Activated CD4-positive, alpha-beta T cell treated with anti-CD3 and anti-CD28 coated beads, Interleukin-2, amount 50 U/mL, for 24 hours (primary cell): Measurements from ENCODE around the gene CMTM5.
"Not testable (repeated sequence)": the region's sequence is repeated elsewhere in the genome, so short reads cannot be mapped to it uniquely, and the experiment has no call there.

Experiments used
- DNase-seq, 2 donors: peaks; one replicate each; pipeline ENCODE4 v3.0.0-alpha.2; 2020; ENCODE audit warnings: low read depth in 1 of 2, low spot score in 1 of 2

Gene CMTM5

DNA sequence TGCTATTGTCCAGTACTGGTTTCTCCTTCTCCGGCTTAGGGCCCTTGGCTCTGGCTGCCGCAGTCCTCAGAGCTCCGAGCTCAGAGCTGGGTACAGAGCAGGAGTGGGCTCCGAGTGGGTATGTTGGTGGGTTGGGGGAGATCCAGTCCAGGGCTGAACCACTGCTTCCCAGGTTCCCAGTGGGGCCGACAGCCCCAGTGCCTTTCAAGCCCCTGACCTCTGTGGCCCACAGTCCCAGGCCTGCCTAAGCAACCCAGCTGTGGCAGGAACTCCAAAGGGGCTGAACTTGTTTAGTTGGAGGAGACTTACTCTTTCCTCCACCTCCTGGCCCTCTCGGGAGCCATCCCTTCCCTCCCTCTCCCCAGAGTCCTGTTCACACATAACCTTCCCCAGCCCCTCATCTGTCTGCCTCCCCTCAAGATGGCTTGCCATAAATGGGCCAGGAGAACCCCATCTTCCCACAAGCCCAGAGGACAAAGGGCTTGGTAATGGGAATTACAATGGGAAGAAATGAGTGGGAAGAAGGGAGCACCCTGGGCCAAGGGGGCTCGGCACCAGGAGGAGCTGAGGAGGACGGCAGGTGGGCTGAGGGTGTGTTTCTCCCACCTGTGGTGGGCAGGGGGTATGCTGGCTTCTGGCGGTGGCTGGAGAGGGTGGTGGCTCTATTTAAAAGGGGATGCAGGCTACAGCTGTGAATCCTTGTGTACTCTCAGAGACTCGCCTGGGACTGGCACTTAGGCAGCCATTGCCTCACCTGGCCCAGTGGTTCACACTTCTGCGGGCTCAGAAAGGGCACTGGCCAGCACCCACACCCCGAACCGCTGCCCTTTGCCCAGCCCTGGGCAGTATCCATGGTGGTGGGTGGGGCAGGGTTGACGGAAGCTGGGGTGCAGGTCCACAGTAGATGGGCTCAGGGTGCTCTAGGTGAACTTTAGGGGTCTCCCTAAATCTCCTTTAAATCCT, 35.0 kb downstream of the CMTM5 start:
- no peak for DNase-seq

DNA sequence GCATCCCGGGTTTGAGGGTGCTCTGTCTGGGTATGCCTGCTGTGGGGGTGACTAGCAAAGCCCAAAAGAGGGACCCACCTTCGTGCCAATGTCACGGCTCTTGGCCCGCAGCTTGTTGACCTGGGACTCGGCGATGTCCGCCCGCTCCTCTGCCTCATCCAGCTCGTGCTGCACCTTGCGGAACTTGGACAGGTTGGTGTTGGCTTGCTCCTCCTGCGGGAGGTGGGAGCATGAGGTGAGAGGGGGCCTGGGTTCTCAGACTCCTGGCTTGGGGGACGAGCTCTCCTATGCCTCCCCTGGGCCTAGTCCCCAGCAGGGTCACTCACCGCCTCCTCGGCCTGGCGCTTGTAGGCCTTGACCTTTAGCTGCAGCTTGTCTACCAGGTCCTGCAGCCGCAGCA, 36.8 kb downstream of the CMTM5 start:
- DNase-seq: no peak

DNA sequence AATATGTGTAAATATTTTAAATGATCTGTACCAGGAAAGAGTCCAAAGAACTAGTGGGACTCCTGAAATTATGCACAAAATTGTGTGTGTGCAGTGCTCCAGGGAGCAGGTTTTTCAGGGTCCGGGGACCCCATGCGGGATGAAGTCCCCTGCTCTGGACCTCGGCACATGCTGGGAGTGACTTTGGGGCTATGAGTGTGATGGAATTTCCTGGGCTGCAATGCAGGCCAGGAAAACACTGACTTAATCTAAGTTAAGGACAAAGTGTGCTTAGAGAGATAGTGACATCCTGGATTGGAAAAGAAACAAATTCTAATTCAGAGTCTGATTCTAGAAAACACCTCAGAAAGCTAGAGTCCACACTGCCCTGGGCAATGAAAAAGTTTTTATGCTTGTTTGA, 37.4 kb downstream of the CMTM5 start:
- DNase-seq: no peak

DNA sequence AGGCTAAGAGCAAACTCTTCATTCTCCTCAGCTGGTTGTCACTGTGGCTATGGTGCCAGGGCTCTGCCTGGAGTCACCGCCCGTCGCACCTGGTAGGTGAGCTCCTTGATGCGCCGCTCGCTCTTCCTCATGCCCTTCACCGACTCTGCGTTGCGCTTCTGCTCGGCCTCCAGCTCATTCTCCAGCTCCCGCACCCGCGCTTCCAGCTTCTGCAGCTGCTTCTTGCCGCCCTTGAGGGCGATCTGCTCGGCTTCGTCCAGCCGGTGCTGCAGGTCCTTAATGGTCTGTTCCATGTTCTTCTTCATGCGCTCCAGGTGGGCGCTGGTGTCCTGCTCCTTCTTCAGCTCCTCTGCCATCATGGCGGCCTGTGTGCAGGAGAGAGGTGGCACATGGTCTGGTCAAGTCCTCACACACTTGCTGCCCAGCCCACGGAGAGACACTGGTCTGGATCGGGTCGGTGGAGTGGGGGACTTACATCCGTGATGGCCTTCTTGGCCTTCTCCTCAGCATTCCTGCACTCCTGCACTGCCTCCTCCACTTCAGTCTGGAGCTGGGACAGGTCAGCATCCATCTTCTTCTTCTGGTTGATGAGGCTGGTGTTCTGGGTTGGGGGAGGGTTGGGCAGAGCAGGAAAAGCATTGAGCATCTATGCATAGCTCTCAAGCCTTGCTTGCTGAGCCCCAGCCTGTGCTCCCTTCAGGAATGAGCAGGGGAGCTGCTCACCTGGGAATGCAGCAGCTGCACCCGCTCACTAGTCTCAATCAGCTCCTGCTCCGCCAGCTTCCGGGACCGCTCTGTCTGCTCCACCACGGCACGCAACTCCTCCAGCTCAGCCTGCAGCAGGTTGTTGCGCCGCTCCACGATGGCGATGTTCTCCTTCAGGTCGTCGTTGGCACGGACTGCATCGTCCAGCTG, 38.3 kb downstream of the CMTM5 start:
- DNase-seq: no peak

DNA sequence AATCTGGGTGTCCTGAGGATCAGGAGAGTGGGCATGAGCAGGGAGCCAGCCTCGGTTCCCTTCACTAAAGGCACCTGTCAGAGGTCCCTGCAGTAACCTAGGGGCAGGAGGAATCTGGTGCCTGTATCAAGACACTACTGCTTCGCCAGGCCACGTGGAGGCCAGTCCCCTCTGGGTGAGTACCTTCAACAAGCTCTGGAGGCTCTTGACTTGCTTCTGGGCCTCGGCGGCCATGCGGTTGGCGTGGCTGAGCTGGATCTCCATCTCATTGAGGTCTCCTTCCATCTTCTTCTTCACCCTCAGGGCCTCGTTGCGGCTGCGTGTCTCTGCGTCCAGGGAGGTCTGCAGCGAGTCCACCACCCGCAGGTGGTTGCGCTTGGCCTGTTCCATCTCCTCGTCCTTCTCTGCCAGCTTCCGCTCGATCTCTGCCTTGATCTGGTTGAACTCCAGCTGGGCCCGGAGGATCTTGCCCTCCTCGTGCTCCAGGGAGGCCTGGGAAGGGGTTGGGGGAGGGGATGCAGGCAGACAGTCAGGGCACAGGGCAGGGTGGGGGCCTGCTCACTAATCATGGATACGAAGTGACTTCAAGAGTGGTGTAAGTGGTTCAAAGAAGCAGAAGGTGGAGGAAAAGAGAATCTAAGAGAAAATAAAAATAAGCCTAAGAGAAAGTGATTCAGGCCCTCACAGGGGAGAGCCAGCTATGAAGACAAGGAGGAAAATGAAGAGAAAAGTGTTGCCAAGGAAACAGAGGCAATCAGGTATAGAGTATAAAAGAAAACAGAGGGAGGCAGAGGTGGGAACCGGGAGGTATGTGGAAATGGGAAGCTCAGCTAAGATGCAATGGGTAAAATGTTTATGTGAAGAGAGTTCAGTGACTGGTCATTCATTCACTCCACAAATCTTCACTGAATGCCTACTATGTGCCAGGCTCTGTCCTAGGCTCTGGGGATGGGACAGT, 39.3 kb downstream of the CMTM5 start:
- DNase-seq: no peak

DNA sequence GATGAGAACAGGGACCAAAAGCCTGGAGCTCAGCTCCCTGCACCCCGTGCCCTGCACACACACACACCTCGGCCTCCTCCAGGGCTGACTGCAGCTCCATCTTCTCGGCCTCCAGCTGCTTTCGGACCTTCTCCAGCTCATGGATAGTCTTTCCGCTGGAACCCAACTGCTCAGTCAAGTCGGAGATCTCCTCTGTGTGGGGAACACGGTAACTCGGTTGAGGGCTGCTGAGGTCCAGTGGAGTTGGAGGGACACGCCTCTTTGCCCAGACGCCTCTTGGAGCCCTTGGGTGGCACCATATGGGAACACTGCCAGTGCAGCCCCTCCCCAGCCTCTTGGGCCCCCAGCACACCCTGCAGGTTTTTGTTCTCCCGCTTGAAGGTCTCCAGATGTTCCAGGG, 40.0 kb downstream of the CMTM5 start:
- no peak for DNase-seq

DNA sequence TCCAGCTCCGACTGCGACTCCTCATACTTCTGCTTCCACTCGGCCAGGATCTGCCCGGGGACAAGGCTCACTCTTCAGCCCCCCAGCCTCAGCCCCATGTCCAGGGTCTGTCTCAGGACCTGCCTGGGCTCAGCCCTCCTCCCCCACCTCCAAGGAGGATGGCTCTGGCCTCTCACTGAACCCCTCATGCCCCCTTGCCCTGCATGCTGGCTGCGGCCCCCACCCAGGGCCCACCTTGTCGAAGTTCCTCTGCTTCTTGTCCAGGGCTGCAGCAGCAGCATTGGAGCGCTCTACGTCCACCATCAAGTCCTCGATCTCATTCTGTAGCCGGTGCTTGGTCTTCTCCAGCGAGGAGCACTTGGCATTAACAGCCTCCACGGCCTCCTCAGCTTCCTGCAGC, 40.4 kb downstream of the CMTM5 start:
- DNase-seq: not testable (repeated sequence)

DNA sequence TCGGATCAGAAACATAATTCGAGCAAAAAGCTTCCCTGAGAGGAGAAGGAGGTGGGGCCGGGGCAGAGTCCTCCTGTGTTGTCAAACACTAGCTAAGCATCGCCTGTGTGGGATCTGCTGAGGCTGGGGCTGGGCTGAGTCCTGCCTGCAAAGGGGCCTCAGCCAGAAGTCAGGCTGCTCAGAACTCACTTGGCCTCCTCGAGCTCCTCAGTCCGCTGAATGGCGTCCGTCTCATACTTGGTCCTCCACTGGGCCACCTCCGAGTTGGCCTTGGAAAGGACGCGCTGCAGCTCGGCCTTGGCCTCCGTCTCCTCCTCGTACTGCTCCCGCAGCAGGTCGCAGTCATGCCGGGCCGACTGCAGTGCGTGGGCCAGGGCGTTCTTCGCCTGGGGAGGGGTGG, 41.2 kb downstream of the CMTM5 start:
- DNase-seq: no peak

DNA sequence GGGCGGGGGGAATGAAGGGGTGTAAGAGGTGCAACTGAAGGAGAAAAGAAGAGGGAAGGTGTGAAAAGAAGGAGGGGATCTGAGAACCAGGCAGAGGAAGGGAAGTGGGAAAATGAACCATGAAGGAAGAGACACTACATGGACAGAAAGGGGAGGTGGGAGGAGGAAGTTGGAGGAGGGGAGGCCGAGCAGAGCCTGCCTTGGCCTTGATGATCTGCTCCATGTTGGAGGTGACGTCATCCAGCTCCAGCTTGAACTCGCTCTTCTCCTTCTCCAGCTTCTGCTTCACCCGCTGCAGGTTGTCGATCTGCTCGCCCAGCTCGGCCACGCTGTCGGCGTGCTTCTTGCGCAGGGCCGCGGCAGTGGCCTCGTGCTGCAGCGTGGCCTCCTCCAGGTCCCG, 42.8 kb downstream of the CMTM5 start:
- DNase-seq: not testable (repeated sequence)

DNA sequence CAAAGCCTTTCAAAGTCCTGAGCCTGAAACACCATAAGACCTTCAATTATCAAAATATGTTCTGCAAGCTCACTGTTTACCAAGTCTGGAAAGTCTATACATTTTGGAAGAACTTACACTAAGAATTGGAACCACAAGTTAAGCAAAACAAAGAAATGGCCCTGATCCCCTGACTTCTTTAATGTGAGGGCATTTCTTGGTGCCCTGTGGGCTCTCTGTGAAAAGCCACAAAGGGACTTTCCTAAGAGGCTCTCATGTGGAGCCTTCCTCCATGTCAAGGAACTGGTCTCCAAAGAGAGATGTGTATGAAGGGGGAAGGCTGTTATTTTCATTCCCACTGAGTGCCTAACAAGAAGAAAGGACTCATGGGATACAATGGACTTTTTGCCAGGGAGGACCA, 44.7 kb downstream of the CMTM5 start:
- DNase-seq: no peak

DNA sequence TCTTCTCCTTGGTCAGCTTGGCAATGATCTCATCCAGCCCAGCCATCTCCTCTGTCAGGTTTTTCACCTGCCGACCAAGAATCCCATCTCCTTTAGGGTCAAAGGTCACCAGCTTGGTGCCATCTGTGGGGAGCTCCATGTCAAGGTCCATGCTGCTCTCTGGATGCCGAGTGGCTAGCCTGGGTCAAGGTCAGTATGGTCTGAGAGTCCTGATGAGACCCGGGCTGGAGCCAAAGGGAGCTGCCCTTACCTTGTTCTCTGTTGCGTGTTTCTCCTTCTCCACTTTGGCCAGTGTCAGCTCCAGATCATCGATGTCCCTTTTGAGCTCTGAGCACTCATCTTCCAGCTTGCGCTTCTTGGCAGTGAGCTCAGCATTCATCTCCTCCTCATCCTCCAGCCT, 46.8 kb downstream of the CMTM5 start:
- no peak for DNase-seq

DNA sequence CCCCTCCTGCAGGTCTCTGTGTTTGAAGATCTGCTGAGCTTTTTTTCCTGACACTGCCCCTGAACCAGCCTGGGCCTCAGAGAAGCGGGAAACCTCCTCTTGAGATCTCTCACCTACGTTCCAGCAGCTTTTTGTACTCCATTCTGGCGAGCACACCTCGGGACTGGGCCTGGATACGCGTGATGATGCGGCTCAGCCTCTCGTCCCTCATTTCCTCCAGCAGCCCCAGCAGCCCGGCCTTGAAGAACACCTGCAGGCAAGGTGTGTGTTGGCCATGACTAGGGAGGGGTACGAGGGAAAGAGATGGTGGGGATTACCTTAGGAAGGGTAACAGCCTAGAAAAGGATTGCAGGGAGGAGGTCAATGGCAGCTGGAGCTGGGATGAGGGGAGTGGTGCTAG, 48.3 kb downstream of the CMTM5 start:
- DNase-seq: no peak

DNA sequence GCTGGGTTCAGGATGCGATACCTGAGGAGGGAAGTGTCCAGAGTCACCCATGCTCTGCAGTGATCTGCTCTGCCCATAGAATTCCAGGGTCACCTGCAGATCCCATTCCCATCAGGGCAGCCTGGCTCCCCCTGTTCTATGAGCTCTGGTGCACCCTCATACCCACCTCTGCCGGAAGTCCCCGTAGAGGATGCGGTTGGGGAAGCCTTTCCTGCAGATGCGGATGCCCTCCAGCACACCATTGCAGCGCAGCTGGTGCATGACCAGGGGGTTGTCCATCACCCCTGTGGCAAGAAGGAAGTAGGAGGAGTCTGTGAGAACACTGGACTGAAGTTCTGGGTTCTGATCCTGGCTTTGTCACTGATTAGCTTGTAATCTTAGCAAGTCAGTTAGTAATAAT, 49.0 kb downstream of the CMTM5 start:
- not testable (repeated sequence) for DNase-seq

DNA sequence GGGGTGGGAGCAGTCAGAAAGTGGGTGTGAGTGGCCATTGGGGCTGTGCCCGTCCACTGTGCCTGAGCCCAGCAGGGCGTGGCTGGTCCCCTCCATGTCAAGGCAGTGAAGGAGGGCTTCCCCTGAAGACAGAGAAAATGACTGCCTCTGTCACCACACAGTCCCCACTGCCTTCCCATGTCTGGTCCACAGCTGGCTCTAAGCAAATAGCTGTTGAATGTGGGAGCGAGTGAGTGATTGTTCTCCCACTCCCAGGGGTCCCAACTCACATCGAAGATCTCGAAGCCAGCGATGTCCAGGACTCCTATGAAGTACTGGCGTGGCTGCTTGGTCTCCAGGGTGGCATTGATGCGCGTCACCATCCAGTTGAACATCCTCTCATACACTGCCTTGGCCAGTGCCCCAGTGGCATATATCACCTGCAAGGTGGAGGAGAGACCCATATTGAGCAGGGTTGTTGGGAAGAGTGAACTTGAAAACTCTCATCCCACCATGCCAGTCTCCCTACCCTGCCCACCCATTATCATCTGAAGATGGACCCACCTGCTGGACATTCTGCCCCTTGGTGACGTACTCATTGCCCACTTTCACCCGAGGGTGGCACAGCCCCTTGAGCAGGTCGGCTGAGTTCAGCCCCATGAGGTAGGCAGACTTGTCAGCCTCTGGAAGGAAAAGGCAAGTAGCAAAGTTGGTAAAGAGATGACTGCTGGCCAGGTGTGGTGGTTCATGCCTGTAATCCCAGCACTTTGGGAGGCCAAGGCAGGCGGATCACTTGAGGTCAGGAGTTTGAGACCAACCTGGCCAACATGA, 52.0 kb downstream of the CMTM5 start:
- no peak for DNase-seq
